GM18519 (cell line): ENCODE data around the gene THSD4.

Experiments
- ATAC-seq: cut with Tn5 transposase; IDR thresholded peaks from one replicate; pipeline ENCODE4 v1.9.1; 2021; ENCODE audit warnings: mild to moderate bottlenecking, moderate library complexity; ENCODE audit not compliant: unreplicated experiment, low FRiP score

Gene THSD4

DNA sequence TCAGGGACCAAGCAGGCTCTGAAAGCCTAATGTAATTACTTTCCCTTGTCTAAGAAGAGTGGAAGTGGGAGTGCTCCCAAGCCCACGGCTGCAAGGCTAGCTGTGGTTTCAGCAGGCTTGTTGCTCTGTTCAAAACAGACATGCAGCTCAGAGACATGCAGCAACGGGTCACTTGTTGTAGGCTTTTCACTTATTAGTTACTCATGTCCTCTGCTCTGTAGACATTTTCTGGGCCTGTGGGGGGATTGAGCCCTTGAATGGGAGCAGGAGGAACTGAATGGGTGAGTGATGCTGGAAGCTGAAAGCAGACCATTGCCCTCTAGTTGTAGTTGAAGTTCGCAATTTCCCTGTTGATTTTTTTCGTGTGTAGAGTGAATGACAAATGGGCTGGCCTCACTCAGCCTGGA lies 433.1 kb downstream of the THSD4 start:
- ATAC-seq, result no peak

GRCh38 chr15:71549091-71549490 lies 433.8 kb downstream of the THSD4 start:
- no peak for ATAC-seq

- no peak for ATAC-seq
These were observed 434.4 kb downstream of the THSD4 start for GRCh38 chr15:71549697-71550096.

- ATAC-seq, result no peak
These were observed 436.3 kb downstream of the THSD4 start for GRCh38 chr15:71551566-71551965.

DNA sequence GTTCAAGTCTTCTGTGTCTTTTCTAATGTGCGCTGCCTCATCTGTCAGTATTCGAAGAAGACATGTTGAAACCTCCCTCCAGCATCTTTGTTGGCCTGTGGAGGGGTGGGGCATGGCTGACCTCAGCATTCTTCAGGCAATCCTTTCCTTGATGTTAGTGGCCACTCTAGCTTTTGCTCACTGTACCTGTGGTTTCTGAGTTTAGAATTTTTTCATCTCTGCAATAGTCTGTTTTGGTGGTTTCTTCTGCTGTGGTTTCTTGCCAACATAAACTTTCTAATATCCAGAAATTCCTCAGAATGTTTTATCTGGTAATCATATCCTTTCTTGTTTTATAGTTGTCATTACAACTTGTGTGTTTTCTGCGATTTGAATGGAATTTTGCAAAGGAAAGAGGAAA lies 443.8 kb downstream of the THSD4 start:
- ATAC-seq, result no peak

DNA sequence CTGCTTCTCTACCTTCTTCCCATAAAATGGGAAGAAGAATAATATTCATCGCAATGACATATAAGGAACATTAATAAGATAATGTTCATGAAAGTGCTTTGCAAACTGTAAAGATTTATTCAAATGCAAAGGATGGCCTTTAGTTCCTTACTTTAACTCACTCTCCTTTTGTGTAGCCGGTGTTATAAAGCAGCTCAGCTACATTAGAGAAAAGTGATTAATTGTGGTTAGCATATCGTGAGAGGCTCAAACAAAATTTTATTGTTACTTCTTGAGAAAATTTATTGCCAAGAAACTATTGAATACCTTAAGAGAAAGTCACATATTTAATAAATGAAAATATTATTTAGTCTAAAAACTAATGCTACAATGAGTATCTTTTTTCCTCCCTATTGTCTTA lies 444.3 kb downstream of the THSD4 start:
- ATAC-seq, result no peak

- no peak for ATAC-seq
These were observed 447.0 kb downstream of the THSD4 start for GRCh38 chr15:71562251-71562650.

DNA sequence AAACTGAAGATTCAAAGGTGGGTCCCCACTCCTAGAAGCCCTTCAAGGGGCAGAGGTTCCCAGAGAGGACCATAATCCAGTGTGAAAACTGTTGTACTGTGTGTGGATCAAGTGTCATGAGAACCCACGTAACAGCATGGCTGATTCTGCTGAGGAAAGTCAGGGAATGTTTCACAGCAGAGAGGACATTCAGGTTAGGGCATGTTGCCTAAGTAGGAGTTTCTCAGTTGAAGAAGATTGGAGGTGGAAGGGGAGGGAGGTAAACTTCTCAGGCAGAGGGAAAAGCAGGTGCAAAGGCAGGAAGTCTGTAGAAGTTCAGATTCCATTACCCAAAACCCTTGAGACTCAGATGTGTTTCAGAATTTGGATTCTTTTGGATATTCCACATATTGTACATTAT lies 448.9 kb downstream of the THSD4 start:
- ATAC-seq, result no peak

DNA sequence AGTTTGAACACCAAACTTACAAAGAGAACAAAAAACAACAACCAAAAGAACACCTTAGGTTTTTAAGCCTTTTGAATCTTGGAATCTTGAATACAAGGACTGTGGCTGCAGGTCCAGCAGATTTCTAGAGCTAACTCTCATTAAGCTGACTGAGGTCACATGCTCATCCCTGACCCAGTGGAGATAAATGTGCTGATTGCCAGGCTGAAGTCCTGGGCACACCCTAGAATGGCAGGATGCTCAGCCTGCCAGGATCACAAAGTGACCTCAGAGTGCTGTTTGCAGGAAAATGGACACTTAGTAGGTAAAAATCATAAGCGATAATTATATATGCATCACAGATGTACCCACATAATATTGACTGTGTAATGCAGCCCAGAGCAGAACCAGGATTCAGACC lies 449.7 kb downstream of the THSD4 start:
- ATAC-seq, result no peak

DNA sequence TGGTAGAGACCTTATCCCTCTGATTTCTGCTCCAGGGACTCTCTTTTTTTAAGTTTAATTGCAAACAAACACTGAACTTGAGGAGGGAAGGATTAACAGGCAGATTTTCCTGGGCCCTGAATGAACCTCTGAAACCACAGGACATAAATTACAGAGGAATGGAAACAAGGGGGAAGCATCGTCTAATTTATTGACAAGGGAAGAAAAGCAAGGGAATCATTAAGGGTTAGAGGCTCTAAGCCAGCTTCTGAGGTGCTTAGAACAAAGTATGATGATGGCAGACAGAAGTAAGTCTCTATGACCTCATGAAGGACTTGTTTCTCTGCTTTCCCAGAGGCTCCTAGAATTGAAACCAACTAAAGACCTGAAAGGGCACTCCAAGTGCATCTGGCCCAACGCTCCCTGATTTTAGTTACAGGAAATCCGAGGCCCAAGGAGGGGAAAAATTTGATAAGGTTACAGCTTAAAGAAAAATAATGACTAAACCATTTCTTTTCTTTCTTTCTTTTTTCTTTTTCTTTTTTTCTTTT lies 450.4 kb downstream of the THSD4 start:
- ATAC-seq, result no peak

- no peak for ATAC-seq
These were observed 451.0 kb downstream of the THSD4 start for GRCh38 chr15:71566226-71566625.

- ATAC-seq, result no peak
These were observed 451.9 kb downstream of the THSD4 start for GRCh38 chr15:71567173-71567572.

GRCh38 chr15:71568227-71568626 lies 453.0 kb downstream of the THSD4 start:
- no peak for ATAC-seq

DNA sequence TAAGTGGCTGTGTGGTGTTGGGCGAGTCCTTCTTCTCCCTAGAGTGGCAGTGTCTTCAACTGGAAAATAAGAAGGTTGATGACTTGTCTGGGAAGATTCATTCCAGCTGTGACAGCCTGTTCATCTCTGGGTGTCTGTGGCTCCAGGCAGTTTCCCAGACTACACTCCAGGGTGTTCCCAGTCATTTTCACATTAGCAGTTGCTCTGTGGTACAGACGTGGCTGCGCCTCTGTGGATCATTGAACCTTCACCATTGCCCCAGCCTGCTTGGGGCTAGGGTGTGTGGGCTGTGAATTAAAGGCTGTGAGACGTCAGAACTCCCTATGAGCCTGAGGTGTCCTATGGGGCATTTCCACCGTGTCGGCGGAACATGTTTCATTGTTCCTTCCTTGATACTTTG lies 455.5 kb downstream of the THSD4 start:
- no peak for ATAC-seq

- no peak for ATAC-seq
These were observed 456.4 kb downstream of the THSD4 start for GRCh38 chr15:71571641-71572040.

DNA sequence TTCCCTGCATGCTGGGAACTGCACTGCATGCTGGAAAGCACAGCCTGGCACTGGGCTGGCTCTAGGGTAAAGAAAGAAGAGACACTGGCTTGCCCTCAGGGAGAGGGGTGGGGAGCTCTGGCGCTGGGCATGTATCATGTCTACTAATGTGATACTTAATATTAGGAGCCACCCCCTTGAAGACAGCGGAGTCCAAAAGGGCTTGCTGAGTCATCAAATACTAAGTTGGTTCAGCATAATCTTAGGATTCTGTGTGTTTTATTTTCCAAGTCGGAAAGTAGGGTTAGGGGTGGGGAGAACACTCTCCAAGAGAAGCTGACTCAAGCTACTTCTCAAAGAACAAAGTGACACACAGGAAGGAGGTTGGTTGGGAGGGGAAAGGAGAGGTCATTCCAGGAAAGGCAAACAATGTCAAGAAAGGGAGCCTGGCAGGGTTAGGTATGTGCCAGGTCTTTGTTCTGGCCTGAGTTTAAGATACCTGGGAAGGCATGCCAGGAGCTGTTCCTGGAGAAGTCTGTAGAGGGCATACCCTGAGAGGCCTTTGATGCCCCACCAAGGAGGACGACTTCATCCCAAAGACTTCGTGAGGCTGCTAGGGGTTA lies 457.3 kb downstream of the THSD4 start:
- ATAC-seq, result no peak

DNA sequence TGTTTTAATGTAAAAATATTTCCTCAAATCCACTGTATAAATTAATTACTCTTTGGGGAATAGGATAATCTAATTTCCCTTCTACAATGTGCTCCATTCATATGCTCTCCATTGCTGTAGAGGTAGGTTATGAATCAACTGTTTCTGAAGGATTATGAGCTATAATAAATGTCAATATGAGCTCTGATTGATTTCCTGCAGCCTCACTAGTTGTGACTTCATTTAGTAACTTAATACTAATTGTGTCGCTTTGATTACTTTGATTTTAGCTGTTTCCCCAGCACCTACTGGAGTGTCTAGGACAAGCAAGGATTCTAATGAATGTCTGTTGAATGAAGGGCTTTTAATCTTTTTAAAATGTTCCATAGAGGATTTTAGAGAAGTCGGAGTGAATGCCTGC lies 458.3 kb downstream of the THSD4 start:
- no peak for ATAC-seq

DNA sequence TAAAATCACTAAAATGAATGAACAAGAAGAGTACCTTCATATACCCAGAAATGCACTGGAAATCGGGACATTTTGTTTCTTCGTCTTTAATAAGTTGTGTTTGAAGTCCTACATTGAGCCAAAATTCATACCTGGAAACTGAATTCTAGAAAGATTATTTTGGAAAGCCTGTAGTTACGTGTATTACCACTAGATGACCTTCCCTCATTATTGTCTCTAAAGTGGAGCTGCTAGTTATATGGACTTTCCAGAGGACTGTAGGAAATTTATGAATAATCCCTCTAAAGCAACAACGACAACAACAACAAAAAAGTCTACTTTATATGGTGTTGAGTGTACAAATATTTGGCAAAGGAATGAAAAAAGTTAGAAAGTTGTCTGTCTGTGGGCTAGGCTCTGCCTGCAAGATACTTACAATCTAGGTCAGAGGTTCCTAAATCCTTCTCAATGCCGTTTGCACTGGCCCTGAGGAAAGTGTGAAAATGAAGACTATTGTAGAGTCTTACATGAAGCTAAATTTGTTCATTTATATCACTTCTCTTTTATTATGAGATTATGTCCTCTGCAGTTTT lies 460.3 kb downstream of the THSD4 start:
- ATAC-seq, result no peak

DNA sequence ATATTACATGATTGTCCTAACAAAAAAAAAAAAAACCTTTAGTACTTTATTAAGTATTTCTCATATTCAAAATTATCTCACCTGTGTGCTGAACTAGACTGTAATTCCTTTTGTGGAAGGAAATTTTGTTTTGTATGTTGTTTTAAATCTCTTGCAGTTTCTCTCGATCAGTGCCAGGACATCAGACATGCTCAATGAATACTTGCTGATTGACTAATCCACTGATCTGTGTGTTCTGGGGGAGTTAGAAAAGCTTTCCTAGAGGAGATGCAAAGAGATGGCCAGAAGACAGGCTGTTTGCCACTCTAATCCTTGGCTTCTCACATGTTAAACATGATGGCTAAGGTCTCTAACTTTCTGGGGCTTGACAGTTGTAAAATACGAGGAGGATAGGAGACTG lies 461.8 kb downstream of the THSD4 start:
- no peak for ATAC-seq

- ATAC-seq, result no peak
These were observed 466.2 kb downstream of the THSD4 start for GRCh38 chr15:71581398-71581930.

GRCh38 chr15:71585159-71585558 lies 469.9 kb downstream of the THSD4 start:
- ATAC-seq, result no peak

- ATAC-seq, result no peak
These were observed 471.2 kb downstream of the THSD4 start for GRCh38 chr15:71586463-71586862.
